Smooth muscle cell (in vitro differentiated cells): ENCODE results near the gene GIPC3. TPM values are rescaled to one million over a fixed set of nuclear protein-coding genes. Genes with fewer than 3 reads are reported as not detected.

Experiments
- DNase-seq: peaks from one replicate; lab custom pipeline; 2025; ENCODE audit not compliant: unreplicated experiment; lab: John Stamatoyannopoulos, UW
- H2AFZ ChIP-seq: fragments of 200-600 bp; sonication (generic); 2 replicates; pipeline ENCODE4 v1.6.0; 2016; ENCODE audit warnings: antibody characterized with exemption, low read depth, mild to moderate bottlenecking
- H3F3A ChIP-seq: fragments of 200-600 bp; sonication (generic); 2 replicates; pipeline ENCODE4 v1.6.0; 2017; ENCODE audit warnings: antibody characterized with exemption, low read depth
- H3K27ac ChIP-seq: fragments of 200-600 bp; sonication (generic); 2 replicates; pipeline ENCODE4 v1.5.1; 2016; ENCODE audit warnings: low read depth, mild to moderate bottlenecking
- H3K27me3 ChIP-seq: fragments of 200-600 bp; sonication (generic); 2 replicates; pipeline ENCODE4 v1.6.1; 2016; ENCODE audit warnings: low read depth, mild to moderate bottlenecking
- H3K36me3 ChIP-seq: fragments of 200-600 bp; sonication (generic); 2 replicates; pipeline ENCODE4 v1.5.1; 2016; ENCODE audit warnings: low read depth
- H3K4me1 ChIP-seq: fragments of 200-600 bp; sonication (generic); 2 replicates; pipeline ENCODE4 v1.5.1; 2016; ENCODE audit warnings: low read depth
- H3K4me2 ChIP-seq: fragments of 200-600 bp; sonication (generic); 2 replicates; pipeline ENCODE4 v1.6.0; 2016; ENCODE audit warnings: mild to moderate bottlenecking
- H3K4me3 ChIP-seq: fragments of 200-600 bp; sonication (generic); 2 replicates; pipeline ENCODE4 v1.5.1; 2016; ENCODE audit warnings: mild to moderate bottlenecking
- H3K79me2 ChIP-seq: fragments of 200-600 bp; sonication (generic); 2 replicates; pipeline ENCODE4 v1.6.0; 2016; ENCODE audit warnings: low read depth, mild to moderate bottlenecking
- H3K9ac ChIP-seq: fragments of 200-600 bp; sonication (generic); 2 replicates; pipeline ENCODE4 v1.6.0; 2016; ENCODE audit warnings: low read depth
- H3K9me3 ChIP-seq: fragments of 200-600 bp; sonication (generic); replicated peaks from 2 replicates; pipeline ENCODE4 v1.5.1; 2016; ENCODE audit warnings: low read depth
- H4K20me1 ChIP-seq: fragments of 200-600 bp; sonication (generic); 2 replicates; pipeline ENCODE4 v1.6.0; 2016; ENCODE audit warnings: low read depth
- WGBS: methylation state at CpG from one replicate; pipeline ENCODE4 v1.1.7; 2016; ENCODE audit warnings: low lambda C conversion rate; 5-methylcytosine and 5-hydroxymethylcytosine counted together
- polyA plus RNA-seq: library from polyadenylated mRNA; unstranded; fragments of >200 nt; fragmentation: Nextera tagmentation; extraction: Ambion mirVana; gene quantifications from 2 replicates; pipeline ENCODE4 v1.2.1, GENCODE V29; 2016
- total RNA-seq: library from RNA; depleted of rRNA; stranded (reverse); fragments of >200 nt; gene quantifications from 2 replicates; pipeline ENCODE4 v1.2.3, GENCODE V29; 2014
- TF ChIP-seq, protein P1 (sequence below): fragments of 200-600 bp; sonication (generic); IDR thresholded peaks from 2 replicates; pipeline ENCODE4 v1.5.1; 2017; ENCODE audit warnings: borderline replicate concordance, mild to moderate bottlenecking, antibody characterized with exemption; ENCODE audit not compliant: insufficient read depth, poor library complexity, severe bottlenecking

Gene GIPC3
- total and polyA plus RNA-seq, 2 experiments from 2014 or later, result 0.13 to 0.96 TPM

DNA sequence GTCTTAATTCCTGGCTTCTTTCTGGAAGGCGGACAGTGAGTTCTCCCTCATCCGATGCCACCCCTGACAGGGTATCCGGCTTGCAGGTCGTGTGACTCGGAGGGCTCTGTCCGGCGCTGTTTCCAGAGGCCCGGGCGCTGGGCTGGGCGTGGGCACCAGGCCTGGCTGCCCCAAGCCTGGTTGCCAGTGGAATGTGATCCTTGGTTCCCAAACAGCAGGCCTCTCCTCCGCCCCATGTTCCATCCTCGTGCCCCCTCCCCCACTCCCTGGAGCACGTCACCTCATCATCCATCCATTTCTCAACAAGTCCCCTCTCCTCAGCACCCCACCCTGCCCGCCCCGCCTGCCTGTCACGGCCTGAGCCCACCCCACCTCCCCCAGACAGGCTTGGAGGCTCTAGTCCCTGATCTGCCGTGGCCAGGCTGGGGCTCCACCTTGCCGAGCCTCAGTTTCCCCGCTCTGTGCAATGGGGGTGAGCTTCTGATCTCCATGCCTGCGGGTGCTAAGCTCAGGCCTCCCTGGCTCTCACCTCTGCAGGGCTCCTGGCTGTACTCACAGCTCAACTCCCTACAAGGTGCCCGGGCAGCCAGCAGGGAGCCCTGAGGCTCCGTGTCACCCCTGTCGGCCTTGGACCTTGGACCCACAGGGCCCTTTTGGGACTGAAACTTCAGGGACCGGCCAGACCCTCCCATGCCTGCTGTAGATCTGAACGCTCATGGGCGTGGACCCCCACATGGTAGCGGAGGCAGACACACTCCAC is 19.1 kb downstream of the GIPC3 start:
- H3K4me3 ChIP-seq, result no peak overlapping the region
- H3K4me2 ChIP-seq, result no peak overlapping the region
- TF ChIP-seq, protein P1, sequence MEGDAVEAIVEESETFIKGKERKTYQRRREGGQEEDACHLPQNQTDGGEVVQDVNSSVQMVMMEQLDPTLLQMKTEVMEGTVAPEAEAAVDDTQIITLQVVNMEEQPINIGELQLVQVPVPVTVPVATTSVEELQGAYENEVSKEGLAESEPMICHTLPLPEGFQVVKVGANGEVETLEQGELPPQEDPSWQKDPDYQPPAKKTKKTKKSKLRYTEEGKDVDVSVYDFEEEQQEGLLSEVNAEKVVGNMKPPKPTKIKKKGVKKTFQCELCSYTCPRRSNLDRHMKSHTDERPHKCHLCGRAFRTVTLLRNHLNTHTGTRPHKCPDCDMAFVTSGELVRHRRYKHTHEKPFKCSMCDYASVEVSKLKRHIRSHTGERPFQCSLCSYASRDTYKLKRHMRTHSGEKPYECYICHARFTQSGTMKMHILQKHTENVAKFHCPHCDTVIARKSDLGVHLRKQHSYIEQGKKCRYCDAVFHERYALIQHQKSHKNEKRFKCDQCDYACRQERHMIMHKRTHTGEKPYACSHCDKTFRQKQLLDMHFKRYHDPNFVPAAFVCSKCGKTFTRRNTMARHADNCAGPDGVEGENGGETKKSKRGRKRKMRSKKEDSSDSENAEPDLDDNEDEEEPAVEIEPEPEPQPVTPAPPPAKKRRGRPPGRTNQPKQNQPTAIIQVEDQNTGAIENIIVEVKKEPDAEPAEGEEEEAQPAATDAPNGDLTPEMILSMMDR, result no peak
- H3K4me1 ChIP-seq, result peaks cover 8% of the 10 kb centered on the region
- no peak overlapping the region for H2AFZ ChIP-seq
- no peaks in the 10 kb centered on the region for H3K79me2 ChIP-seq
- H3F3A ChIP-seq, result no peaks in the 10 kb centered on the region
- H4K20me1 ChIP-seq, result no peaks in the 10 kb centered on the region
- no peaks in the 10 kb centered on the region for H3K9me3 ChIP-seq
- H3K27ac ChIP-seq, result no peak overlapping the region
- WGBS, result 94% methylated on average over 23 of the region's 27 CpGs
- H3K36me3 ChIP-seq, result no peaks in the 10 kb centered on the region
- H3K27me3 ChIP-seq, result no peaks in the 10 kb centered on the region
- no peak overlapping the region for H3K9ac ChIP-seq
- no peak for DNase-seq

DNA sequence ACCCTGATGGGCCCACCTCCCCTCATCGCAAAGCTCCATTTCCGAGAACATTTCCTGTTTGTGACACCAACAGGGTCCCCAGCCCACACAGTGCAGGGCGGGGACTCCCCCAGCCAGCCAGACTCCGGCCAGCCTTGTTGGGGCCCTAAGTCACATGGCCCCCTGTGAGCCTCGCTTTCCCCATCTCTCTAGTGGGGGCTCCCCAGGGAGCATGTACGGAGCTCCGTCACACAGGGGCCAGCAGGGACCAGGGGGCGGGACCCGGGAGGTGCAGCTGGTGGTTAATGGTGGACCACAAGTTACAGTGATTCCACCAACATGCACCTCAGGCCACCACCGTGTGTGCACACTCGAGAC is 19.7 kb downstream of the GIPC3 start:
- Histone ChIP-seq H4K20me1 (no peaks in the 10 kb centered on the region), H3K9me3 (no peaks in the 10 kb centered on the region), H3K27me3 (no peaks in the 10 kb centered on the region), H3K4me3 (no peak overlapping the region), H3K36me3 (no peaks in the 10 kb centered on the region), H2AFZ (no peak overlapping the region), H3K4me1 (peaks cover 8% of the 10 kb centered on the region), H3K27ac (no peak overlapping the region), H3K4me2 (no peak overlapping the region), H3F3A (no peaks in the 10 kb centered on the region), H3K9ac (no peak overlapping the region), H3K79me2 (no peaks in the 10 kb centered on the region)
- TF ChIP-seq, protein P1, result no peak
- WGBS, result 82% methylated on average over 11 of the region's 11 CpGs
- no peak for DNase-seq

DNA sequence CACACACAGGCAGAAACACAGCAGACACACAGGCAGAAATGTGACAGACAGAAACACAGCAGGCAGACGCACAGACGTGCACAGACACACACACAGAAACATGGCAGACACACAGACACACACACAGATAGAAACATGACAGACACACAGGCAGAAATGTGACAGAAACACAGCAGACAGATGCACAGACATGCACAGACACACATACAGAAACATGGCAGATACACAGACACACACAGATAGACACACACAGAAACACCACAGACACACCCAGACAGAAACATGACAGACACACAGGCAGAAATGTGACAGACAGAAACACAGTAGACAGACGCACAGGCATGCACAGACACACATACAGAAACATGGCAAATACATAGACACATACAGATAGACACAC is 20.1 kb downstream of the GIPC3 start:
- TF ChIP-seq, protein P1, result no peak
- no peaks in the 10 kb centered on the region for H3K79me2 ChIP-seq
- H3K9me3 ChIP-seq, result no peaks in the 10 kb centered on the region
- no peaks in the 10 kb centered on the region for H3F3A ChIP-seq
- no peak for DNase-seq
- H3K36me3 ChIP-seq, result no peaks in the 10 kb centered on the region
- peaks cover 8% of the 10 kb centered on the region for H3K4me1 ChIP-seq
- no peak overlapping the region for H3K4me3 ChIP-seq
- no peak overlapping the region for H3K9ac ChIP-seq
- no peak overlapping the region for H2AFZ ChIP-seq
- H3K27ac ChIP-seq, result no peak overlapping the region
- peak overlapping the region; percentile 86 for H3K4me2 ChIP-seq
- H4K20me1 ChIP-seq, result no peaks in the 10 kb centered on the region
- H3K27me3 ChIP-seq, result no peaks in the 10 kb centered on the region
- WGBS, result 81% methylated on average over 3 of the region's 3 CpGs

GRCh38 chr19:3605770-3606169 is 20.5 kb downstream of the GIPC3 start:
- TF ChIP-seq, protein P1, result no peak
- peak overlapping the region; percentile 65 for H3K4me3 ChIP-seq

More at GRCh38 chr19:3605770-3606169, 20.5 kb downstream of the GIPC3 start:
- peak overlapping the region; percentile 86 for H3K4me2 ChIP-seq
- H4K20me1 ChIP-seq, result no peaks in the 10 kb centered on the region
- no peaks in the 10 kb centered on the region for H3K9me3 ChIP-seq
- no peak overlapping the region for H2AFZ ChIP-seq
- WGBS, result 77% methylated on average over 5 of the region's 5 CpGs
- no peaks in the 10 kb centered on the region for H3K27me3 ChIP-seq
- no peak overlapping the region for H3K9ac ChIP-seq
- no peaks in the 10 kb centered on the region for H3K36me3 ChIP-seq
- no peak overlapping the region for H3K27ac ChIP-seq
- H3K79me2 ChIP-seq, result no peaks in the 10 kb centered on the region
- no peak for DNase-seq
- no peaks in the 10 kb centered on the region for H3F3A ChIP-seq
- peaks cover 8% of the 10 kb centered on the region for H3K4me1 ChIP-seq
